HepG2 (cell line): ENCODE measurements around the gene DIS3L2. TPM values are rescaled to one million over a fixed set of nuclear protein-coding genes. Genes with fewer than 3 reads are reported as not detected.

Source experiments
- ATAC-seq: fragments of 200-7000 bp; cut with Tn5 transposase; 3 replicates; pipeline ENCODE4 v1.9.1; 2020; ENCODE audit warnings: mild to moderate bottlenecking, moderate library complexity
- BruUV-seq: library from RNA; stranded (reverse); fragments of 400-500 nt; replicated peaks from 2 replicates; lab custom pipeline; 2021; lab: Mats Ljungman, UMichigan
- CTCF ChIA-PET: fragments of 300-600 bp; formaldehyde crosslinking; extraction: SDS; loops from one replicate; lab custom pipeline; 2021; ENCODE audit warnings: low total read pairs, inconsistent platforms, low intra/inter-chr PET ratio; lab: Yijun Ruan, JAX
- POLR2A ChIA-PET: fragments of 350-600 bp; sonication (Branson Sonifier 250); formaldehyde crosslinking; loops from one replicate; lab custom pipeline; 2020; ENCODE audit warnings: antibody characterized with exemption, inconsistent platforms; lab: Yijun Ruan, JAX
- DNase-seq: peaks from one replicate; pipeline ENCODE4 v3.0.0-alpha.2; 2015; ENCODE audit warnings: low spot score
- FAIRE-seq: peaks from 3 replicates; lab custom pipeline; 2011; peaks lifted over from hg19 to GRCh38; lab: Jason Lieb, UNC
- H2AFZ ChIP-seq: one replicate; pipeline ENCODE4 v1.6.1; 2011; ENCODE audit warnings: low read length, inconsistent platforms
- H3K27ac ChIP-seq: fragments of 300-600 bp; 3 replicates; pipeline ENCODE4 v1.8.0; 2011; ENCODE audit warnings: mixed run types, mild to moderate bottlenecking, mixed read lengths, low read length, inconsistent platforms; ENCODE audit not compliant: insufficient read depth; ENCODE audit errors: extremely low read length
- H3K27me3 ChIP-seq, 2 experiments: fragments of 200-600 bp in 1 of 2; 2 replicates in 1 of 2; 3 replicates in 1 of 2; pipeline versions ENCODE4 v1.6.0 to v1.8.0; 2011; ENCODE audit warnings: low read length in 2 of 2, mild to moderate bottlenecking in 2 of 2, moderate library complexity in 2 of 2, inconsistent platforms in 1 of 2; ENCODE audit not compliant: insufficient read depth in 2 of 2, control insufficient read depth in 1 of 2
- H3K36me3 ChIP-seq, 2 experiments: fragments of 200-600 bp in 1 of 2; replicated peaks in 1 of 2; 2 replicates in 1 of 2; 3 replicates in 1 of 2; pipeline versions ENCODE4 v1.5.1 to v1.8.0; 2011; ENCODE audit warnings: low read length in 2 of 2, inconsistent platforms in 1 of 2; ENCODE audit not compliant: insufficient read depth in 2 of 2, control insufficient read depth in 1 of 2
- H3K4me1 ChIP-seq: 2 replicates; pipeline ENCODE4 v1.5.1; 2012; ENCODE audit warnings: low read length, inconsistent platforms; ENCODE audit not compliant: insufficient read depth
- H3K4me2 ChIP-seq: 2 replicates; pipeline ENCODE4 v1.6.0; 2011; ENCODE audit warnings: low read depth, low read length, inconsistent platforms
- H3K4me3 ChIP-seq, 3 experiments: fragments of 200-600 bp in 1 of 3; sonication (generic), shearing (Covaris generic) in 1 of 3; replicated peaks in 1 of 3; 2 replicates each; pipeline ENCODE4 v1.5.1; 2011 to 2016; ENCODE audit warnings: low read length in 3 of 3, inconsistent platforms in 2 of 3, low read depth in 2 of 3, mild to moderate bottlenecking in 2 of 3, control low read depth in 1 of 3, mixed read lengths in 1 of 3; ENCODE audit not compliant: insufficient read depth in 1 of 3
- H3K79me2 ChIP-seq: one replicate; pipeline ENCODE4 v1.6.1; 2011; ENCODE audit warnings: low read length, inconsistent platforms; ENCODE audit not compliant: insufficient read depth
- H3K9ac ChIP-seq: 2 replicates; pipeline ENCODE4 v1.6.0; 2011; ENCODE audit warnings: mild to moderate bottlenecking, low read depth, low read length, inconsistent platforms; ENCODE audit not compliant: insufficient read depth
- H3K9me3 ChIP-seq: 2 replicates; pipeline ENCODE4 v1.5.1; 2012; ENCODE audit warnings: mild to moderate bottlenecking, low read length
- H4K20me1 ChIP-seq: 2 replicates; pipeline ENCODE4 v1.6.0; 2011; ENCODE audit warnings: inconsistent platforms, mild to moderate bottlenecking, low read length, moderate library complexity; ENCODE audit not compliant: insufficient read depth
- AGO2 ChIP-seq: fragments of 200-400 bp; formaldehyde crosslinking; optimal IDR thresholded peaks from 2 replicates; pipeline ENCODE3; 2017; ENCODE audit warnings: mild to moderate bottlenecking, low read depth, low read length, moderate library complexity
- BRCA1 ChIP-seq: sonication (generic); formaldehyde crosslinking; IDR thresholded peaks from 2 replicates; pipeline ENCODE4 v1.4.0; 2020; ENCODE audit warnings: missing genetic modification reagents
- CBX2 ChIP-seq, 2 experiments: fragments of 200-600 bp in 1 of 2; sonication (generic); formaldehyde crosslinking in 1 of 2; IDR thresholded peaks; 2 replicates each; pipeline versions ENCODE4 v1.7.0 to v1.8.1; 2018 to 2022; ENCODE audit warnings: low read depth in 2 of 2, low read length in 1 of 2, mild to moderate bottlenecking in 1 of 2, missing genetic modification reagents in 1 of 2
- PHF21A ChIP-seq: sonication (generic); formaldehyde crosslinking; IDR thresholded peaks from 2 replicates; pipeline ENCODE4 v1.5.0; 2020; ENCODE audit warnings: mild to moderate bottlenecking, missing genetic modification reagents
- PREB ChIP-seq: sonication (generic); formaldehyde crosslinking; IDR thresholded peaks from 2 replicates; pipeline ENCODE4 v1.4.0; 2020; ENCODE audit warnings: missing genetic modification reagents
- RBM22 ChIP-seq: fragments of 200-400 bp; formaldehyde crosslinking; optimal IDR thresholded peaks from 2 replicates; pipeline ENCODE3; 2017; ENCODE audit warnings: mild to moderate bottlenecking, low read length, moderate library complexity
- RFX5 ChIP-seq: IDR thresholded peaks from 2 replicates; pipeline ENCODE4 v1.6.1; 2011; ENCODE audit warnings: low read depth, low read length, improper control_type of control experiment
- ZNF326 ChIP-seq: sonication (generic); formaldehyde crosslinking; IDR thresholded peaks from 2 replicates; pipeline ENCODE4 v1.4.0; 2020; ENCODE audit warnings: missing genetic modification reagents, borderline replicate concordance
- ZNF782 ChIP-seq: sonication (generic); formaldehyde crosslinking; IDR thresholded peaks from 2 replicates; pipeline ENCODE4 v1.4.0; 2020; ENCODE audit warnings: missing genetic modification reagents, mild to moderate bottlenecking, borderline replicate concordance
- WGBS: methylation state at CpG from one replicate; pipeline ENCODE4 v1.1.6; 2017; ENCODE audit warnings: low lambda C conversion rate; 5-methylcytosine and 5-hydroxymethylcytosine counted together
- in situ Hi-C: cut with HindIII; loops from 2 replicates; pipeline ENCODE4 v1.10.0; 2017; ENCODE audit warnings: low pct_unique_long_range_greater_than_20kb; ENCODE audit not compliant: extremely low pct_ligation_motif_present
- intact Hi-C: fragments of 100-400 bp; cut with micrococcal nuclease; formaldehyde crosslinking; loops from one replicate; pipeline ENCODE4 v1.10.0; 2022; ENCODE audit not compliant: unreplicated experiment
- polyA plus RNA-seq, 8 experiments: library from polyadenylated mRNA; depleted of rRNA in 3 of 8; stranded (reverse) in 7 of 8; unstranded in 1 of 8; fragments of >200 nt; fragmentation: Illumina TruSeq in 4 of 8; extraction: Trizol in 4 of 8; gene quantifications; 2 replicates each; pipeline versions ENCODE4 v1.2.1 to v1.2.3, GENCODE V29; 2011 to 2016; ENCODE audit warnings: low read depth in 4 of 8, missing spikeins in 1 of 8, mixed read lengths in 1 of 8; ENCODE audit not compliant: insufficient read depth in 1 of 8
- total RNA-seq, 5 experiments: library from RNA; depleted of rRNA; stranded (reverse); fragments of >200 nt; fragmentation: Illumina TruSeq; extraction: Trizol; gene quantifications; 2 replicates each; pipeline ENCODE4 v1.2.3, GENCODE V29; 2016; ENCODE audit warnings: low read depth in 1 of 5
- TF ChIP-seq, protein P1 (sequence below): fragments of 450-650 bp; IDR thresholded peaks from 2 replicates; pipeline ENCODE4 v1.6.1; 2016

Gene DIS3L2
- total and polyA plus RNA-seq, 2 of the 13 experiments (the other 11 are each of a cell fraction or from before 2014, with no cell fraction given), result 7.0 to 23.9 TPM

GRCh38 chr2:232353660-232354059 is 392.1 kb downstream of the DIS3L2 start:
- Histone ChIP-seq H4K20me1 (no peaks in the 10 kb centered on the region), H3K9ac (no peak overlapping the region), H3K4me2 (no peak overlapping the region), H3K27me3 (peaks cover 18 to 54% of the 10 kb centered on the region in 2 experiments), H2AFZ (no peak overlapping the region), H3K27ac (no peak overlapping the region), H3K36me3 (no peaks in the 10 kb centered on the region), H3K79me2 (no peaks in the 10 kb centered on the region), H3K4me3 (no peak overlapping the region), H3K4me1 (peaks cover 17% of the 10 kb centered on the region), H3K9me3 (no peaks in the 10 kb centered on the region)
- ChIA-PET CTCF (no interaction called here), POLR2A (no interaction called here)
- in situ Hi-C loops, result no loop called here
- BruUV-seq, result no TSS peak
- FAIRE-seq (no peak), DNase-seq (no peak), ATAC-seq (no peak)
- TF ChIP-seq AGO2 (no peak), RFX5 (0 out of 2 replicates have a peak, but pooled peaks have one; percentile 27), PHF21A (no peak)
- TF ChIP-seq, protein P1, sequence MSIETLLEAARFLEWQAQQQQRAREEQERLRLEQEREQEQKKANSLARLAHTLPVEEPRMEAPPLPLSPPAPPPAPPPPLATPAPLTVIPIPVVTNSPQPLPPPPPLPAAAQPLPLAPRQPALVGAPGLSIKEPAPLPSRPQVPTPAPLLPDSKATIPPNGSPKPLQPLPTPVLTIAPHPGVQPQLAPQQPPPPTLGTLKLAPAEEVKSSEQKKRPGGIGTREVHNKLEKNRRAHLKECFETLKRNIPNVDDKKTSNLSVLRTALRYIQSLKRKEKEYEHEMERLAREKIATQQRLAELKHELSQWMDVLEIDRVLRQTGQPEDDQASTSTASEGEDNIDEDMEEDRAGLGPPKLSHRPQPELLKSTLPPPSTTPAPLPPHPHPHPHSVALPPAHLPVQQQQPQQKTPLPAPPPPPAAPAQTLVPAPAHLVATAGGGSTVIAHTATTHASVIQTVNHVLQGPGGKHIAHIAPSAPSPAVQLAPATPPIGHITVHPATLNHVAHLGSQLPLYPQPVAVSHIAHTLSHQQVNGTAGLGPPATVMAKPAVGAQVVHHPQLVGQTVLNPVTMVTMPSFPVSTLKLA, result peak; percentile 96
- intact Hi-C loops, result no loop called here
- WGBS, result 59% methylated on average over 7 of the region's 7 CpGs

GRCh38 chr2:232354069-232354468 is 392.6 kb downstream of the DIS3L2 start:
- no peaks in the 10 kb centered on the region for H3K36me3 ChIP-seq
- intact Hi-C loops, result no loop called here
- peak; percentile 20 for ATAC-seq
- H2AFZ ChIP-seq, result no peak overlapping the region
- H3K4me2 ChIP-seq, result no peak overlapping the region
- H3K9me3 ChIP-seq, result no peaks in the 10 kb centered on the region
- TF ChIP-seq RBM22 (no peak), CBX2 (IDR thresholded peaks at IDR 0.05; ENCODE audit: low read depth, low read length) (no peak), CBX2 (CRISPR knock-in tag; IDR thresholded peaks at IDR 0.05; ENCODE audit: low read depth) (no peak), ZNF326 (CRISPR knock-in tag) (no peak), BRCA1 (no peak), PREB (CRISPR knock-in tag) (no peak), ZNF782 (no peak)
- TF ChIP-seq, all 625 proteins: peak for 0
- FAIRE-seq, result no peak
- Histone ChIP-seq H3K4me3 (no peak overlapping the region), H4K20me1 (no peaks in the 10 kb centered on the region), H3K79me2 (no peaks in the 10 kb centered on the region), H3K27ac (no peak overlapping the region), H3K4me1 (peaks cover 17% of the 10 kb centered on the region), H3K27me3 (peaks cover 18 to 50% of the 10 kb centered on the region in 2 experiments), H3K9ac (no peak overlapping the region)
- 58% methylated on average over 5 of the region's 5 CpGs for WGBS
- no peak for DNase-seq
- in situ Hi-C loops, result no loop called here
- no TSS peak for BruUV-seq
- POLR2A ChIA-PET, result no interaction called here
- CTCF ChIA-PET, result no interaction called here
